ENCODE results near the gene ZNF141. TPM values are rescaled to one million over a fixed set of nuclear protein-coding genes. Genes with fewer than 3 reads are reported as not detected.

ZNF141 gene
- total RNA-seq = 3.7 and 5.6 TPM in 2 replicates

GRCh38 chr4:337143-337931, at the start of gene ZNF141:
Gene ZNF141 (plus strand): TSS chr4:337814. CDS start chr4:337984, 170 bp downstream.

GRCh38 chr4:304969-305680, 32.5 kb upstream of the ZNF141 start, which contains the start of gene ZNF732:
Gene ZNF732 (minus strand): TSS chr4:305474. CDS start chr4:305310, 164 bp downstream.

Other genes with a start within 250 kb of the ZNF141 start
- 2.9 and 3.4 TPM in 2 replicates for gene ZNF718, start 213.3 kb upstream of the ZNF141 start, total RNA-seq
- 0.38 and 2.0 TPM in 2 replicates for gene ZNF732, start 32.3 kb upstream of the ZNF141 start, total RNA-seq
- gene ZNF721, start 161.3 kb downstream of the ZNF141 start, total RNA-seq = 9.9 and 16.4 TPM in 2 replicates
- 33.4 and 36.3 TPM in 2 replicates for gene PIGG, start 161.4 kb downstream of the ZNF141 start, total RNA-seq
- not detected in 2 replicates for gene TMEM271, start 238.5 kb downstream of the ZNF141 start, total RNA-seq